NCI-H510A (cell line): ENCODE measurements around the gene SLC1A3.

Experiments
- DNase-seq: peaks from one replicate; lab custom pipeline; 2025; lab: John Stamatoyannopoulos, UW

SLC1A3 gene

DNA sequence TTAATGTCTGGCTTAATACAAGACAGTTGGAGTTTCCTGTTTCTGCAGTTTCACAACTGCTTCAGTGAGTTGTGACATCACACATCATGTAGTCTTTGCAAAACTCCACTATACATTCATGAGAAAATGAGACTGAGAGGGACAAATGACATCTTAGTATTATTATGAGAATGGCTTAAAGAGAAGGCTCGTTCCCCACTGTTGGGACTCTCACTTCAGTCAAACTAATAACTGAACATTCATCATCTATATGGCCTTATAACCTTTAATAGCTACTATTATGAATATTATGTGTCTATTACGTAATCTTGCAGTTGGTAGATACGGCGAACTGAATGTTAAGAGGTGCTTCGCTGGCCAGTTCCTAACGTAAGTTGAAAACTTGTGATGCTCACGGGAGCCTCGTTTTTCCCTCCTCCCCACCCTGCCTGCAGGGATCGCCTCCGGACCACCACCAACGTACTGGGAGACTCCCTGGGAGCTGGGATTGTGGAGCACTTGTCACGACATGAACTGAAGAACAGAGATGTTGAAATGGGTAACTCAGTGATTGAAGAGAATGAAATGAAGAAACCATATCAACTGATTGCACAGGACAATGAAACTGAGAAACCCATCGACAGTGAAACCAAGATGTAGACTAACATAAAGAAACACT lies 79.4 kb downstream of the SLC1A3 start:
- DNase-seq, result no peak

DNA sequence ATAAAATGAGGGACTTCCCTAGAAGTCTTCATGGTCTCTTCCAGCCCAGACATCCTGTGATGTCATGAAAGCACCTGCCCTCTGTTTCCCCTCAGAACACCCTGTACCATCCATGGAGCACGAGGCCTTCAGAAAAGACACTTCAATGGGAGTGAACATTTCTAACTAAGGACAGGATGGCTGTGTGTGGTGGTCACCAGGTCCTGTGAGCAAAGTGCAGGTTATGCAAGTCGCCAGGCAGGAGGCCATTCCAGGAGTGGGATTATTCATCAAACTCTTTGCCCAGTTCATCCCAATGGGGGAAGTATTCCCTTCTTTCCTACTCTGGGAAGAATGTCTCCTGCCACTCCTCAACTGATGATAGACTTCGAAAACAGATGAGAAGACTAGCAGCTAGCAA lies 80.5 kb downstream of the SLC1A3 start:
- no peak for DNase-seq

DNA sequence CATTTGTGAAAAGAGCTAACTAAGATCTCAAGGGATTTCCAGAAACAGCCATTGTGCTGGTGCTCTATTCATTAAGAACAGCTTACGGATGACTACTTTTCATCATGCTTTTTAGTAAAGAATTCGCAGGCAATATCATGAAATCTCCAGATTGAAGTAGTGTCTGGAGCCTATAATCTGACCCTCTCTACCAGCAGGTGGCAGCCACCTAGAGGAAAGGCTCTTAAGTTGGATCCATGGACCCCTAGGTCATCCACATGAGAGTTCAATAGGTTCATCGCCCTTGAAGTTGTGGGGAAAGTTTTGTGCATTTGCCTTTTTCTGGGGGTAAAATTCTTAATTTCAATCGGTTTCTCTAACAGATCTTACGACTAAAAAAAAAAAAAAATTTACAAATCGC lies 82.3 kb downstream of the SLC1A3 start:
- no peak for DNase-seq

GRCh38 chr5:36689225-36689624 lies 82.8 kb downstream of the SLC1A3 start:
- DNase-seq, result no peak

DNA sequence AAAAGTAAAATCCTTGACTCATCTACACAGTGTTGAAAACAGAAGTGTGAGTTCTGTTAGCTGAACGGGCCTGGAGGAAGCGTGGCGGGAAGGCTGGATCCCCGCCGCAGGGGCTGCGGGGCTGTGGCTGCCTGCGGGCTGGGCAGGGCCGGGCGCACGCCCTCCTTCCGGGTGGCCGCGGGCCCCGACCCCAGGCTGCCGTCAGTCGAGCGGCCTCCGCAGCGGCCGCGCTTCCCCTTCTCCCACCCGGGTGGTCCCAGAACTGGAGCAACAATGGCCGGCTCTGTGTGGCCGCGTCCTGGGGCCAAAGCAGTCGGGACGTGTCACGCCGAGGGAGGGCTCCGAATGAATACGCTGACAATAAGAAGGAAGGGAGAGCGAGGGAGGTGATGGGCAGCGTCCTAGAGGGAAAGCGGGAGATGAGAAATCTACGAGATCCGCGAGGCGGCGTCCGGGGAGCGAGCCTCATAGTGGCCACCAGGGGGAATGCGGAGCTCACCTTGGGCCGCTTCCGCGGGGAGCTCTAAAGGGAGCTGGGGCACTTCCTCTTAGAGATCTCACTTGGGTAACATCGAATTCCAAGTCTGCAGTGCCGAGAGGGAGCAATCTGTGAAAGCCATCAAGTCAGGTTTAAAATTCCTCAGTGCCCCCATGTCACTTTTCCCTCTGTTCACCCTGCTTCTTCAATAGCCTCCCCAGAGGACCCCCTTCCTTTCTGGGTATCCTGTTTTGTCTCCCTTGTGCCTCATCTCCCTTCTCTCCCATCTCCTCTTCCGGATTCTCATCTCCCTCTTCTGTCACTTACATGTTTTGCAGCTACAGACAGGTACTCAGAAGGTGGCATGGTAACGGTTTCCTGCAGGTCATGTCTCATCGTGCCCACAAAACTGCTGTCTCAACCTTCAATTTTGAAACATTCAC lies 83.9 kb downstream of the SLC1A3 start:
- peak; percentile 63 for DNase-seq

GRCh38 chr5:36691226-36691625 lies 84.8 kb downstream of the SLC1A3 start:
- DNase-seq, result no peak

GRCh38 chr5:36691696-36692371 lies 85.4 kb downstream of the SLC1A3 start:
- DNase-seq, result no peak

- DNase-seq, result no peak
Observed at GRCh38 chr5:36692791-36693763, 86.7 kb downstream of the SLC1A3 start.

DNA sequence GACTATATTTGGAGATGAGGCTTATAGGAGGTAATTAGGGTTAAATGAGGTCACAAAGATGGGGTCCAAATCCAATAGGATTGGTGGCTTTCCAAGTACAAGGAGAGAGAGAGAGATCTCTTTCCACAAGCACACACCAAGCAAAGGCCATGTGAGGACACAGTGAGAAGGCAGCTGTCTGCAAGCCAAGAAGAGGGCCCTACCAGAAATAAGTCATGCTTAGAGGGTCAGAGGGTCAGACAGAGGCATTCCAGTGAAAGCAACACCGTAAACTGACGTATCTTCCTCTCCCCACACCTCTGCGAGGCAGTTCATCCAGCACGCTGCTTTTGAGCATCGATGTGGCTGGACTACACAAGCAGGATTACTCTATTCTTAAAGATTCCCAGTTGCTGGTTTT lies 87.9 kb downstream of the SLC1A3 start:
- no peak for DNase-seq

DNA sequence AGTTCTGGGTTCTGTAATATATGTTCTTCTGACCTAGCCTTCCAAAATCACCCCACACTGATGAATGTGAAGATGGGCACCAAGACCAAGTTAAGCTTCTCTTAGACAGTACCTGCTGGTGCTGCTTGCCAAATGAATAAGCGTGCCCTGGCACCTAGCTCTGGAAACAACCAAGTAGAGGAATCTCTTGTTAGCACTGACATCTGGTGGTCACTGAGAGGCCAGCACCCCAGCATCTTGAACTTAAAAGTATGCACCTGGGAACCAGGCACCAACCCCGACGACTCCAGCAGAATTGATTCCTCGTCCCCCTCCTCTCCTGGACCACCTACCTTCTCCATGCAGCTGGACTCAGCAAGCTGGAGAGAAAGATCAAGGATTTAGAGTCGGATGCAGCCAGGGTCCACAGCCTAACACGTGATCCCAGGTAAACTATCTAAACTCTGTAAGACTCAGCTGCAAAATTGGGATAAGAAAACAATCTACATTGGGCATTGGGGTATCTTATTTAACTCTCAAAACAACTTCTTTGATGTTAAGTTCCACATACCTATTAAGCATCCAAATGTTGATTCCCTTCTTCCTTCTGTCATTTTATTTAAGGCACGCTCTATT lies 89.8 kb downstream of the SLC1A3 start:
- no peak for DNase-seq

DNA sequence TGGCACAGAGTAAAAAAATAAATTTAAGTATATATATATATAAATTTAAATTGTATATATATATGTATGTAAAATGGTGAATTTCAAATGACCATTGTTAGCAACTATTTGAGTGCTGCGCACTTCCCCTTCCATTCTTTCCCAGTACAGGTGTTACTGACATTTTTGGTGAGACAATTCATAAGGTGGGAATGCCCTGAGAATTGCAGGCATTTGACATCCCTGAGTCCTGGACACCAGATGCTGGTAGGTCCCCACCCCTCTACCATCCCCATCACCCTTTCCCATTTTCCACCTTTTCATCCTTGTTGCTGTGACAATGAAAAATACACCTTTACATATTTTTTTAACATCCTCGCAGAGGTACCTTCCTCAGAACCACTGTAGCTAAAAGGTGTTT lies 91.6 kb downstream of the SLC1A3 start:
- DNase-seq, result no peak

DNA sequence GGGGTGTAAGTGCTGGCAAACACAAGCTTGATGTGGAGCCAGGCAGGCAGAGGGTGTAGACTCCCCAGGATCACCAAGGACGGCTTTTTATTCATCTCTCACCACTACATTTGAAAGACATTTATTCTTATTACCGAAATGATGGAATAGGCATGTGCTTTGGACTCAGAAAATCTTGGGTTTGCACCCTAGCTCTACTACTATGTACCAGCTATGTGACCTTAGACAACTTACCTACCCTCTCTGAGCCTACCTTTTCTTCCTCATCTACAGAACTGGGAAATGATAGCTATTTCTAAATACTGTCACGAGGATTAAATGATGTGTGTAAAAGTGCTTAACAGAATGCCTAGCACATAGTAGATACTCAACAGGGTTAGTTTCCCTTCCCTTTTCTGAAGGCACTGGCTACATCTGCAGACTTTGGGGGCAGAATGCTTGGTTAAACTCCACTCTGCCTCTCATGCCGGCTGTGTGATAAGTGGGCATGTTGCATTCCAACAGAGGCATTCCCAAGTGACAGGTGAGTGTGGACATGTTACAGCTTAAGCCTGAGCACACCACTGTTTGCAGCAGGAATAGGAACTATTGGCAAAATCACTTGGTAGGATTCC lies 94.8 kb downstream of the SLC1A3 start:
- no peak for DNase-seq

DNA sequence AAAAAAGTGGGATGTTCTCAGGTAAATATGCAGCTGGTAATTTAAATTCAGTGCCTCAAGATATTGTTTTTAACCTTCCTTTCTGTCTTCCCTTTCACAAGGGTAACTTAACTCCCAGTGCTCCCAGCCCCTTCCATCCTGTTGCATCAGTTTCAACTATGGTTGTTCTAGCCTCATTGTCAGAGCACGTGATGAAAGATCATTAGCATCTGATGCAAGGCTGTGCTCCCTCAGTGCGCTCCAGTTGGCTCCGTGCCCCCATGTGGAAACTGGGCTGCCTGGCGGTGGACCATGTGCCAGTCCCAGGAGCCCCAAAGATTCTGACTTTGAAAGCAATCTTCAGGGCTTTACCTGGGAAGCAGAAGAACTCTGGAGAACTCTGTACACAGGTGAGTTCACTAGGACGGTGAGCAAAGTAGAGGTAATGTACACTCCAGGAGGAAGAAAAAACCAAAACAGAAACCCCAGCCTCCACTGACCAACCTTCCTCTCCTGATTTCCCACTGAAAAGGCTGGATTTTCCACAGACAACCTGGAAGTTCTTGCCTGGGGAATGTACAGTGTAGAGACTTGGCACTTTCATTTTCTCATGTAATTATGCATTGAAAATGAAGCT lies 96.9 kb downstream of the SLC1A3 start:
- DNase-seq, result no peak

DNA sequence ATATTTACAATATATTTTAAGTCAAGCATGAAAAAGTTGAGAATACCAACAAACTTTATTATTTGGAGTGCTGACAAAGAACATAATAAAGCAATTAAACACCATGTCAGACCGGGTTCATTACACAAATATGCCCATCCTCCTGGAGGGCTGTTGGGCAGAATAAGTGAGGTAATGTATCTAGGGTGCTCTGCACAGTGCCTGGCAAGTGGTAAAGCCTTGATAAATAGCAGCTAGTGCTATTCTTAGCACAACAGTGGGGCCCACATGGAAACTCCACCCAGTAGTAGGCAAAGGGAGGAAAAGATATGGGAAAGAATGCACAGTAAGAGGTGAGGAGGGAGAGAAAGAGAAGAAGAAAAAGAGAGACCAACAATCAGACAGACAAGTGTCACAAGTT lies 97.7 kb downstream of the SLC1A3 start:
- no peak for DNase-seq

GRCh38 chr5:36705055-36705454 lies 98.6 kb downstream of the SLC1A3 start:
- DNase-seq, result no peak

- no peak for DNase-seq
Observed at GRCh38 chr5:36706662-36707061, 100.3 kb downstream of the SLC1A3 start.

- no peak for DNase-seq
Observed at GRCh38 chr5:36708996-36709395, 102.6 kb downstream of the SLC1A3 start.

GRCh38 chr5:36710039-36710438 lies 103.6 kb downstream of the SLC1A3 start:
- no peak for DNase-seq

DNA sequence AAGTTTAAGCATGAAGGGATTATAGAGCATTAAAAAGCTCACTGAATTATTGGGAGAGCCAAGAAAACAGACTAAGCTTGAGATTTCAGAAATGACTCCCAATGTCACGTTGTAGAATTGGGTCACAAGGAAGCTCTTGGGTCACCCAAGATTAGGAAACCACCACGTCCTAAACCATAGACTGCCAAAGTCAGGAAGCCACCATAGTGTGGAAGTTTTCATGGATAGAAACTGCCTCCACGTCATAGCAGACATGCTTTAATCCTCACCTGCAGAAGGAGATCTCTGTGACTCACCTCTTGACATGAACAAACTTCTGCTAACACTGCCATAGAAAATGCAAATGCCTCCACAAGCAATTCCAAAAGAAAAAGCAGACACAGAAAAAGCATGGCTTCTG lies 106.3 kb downstream of the SLC1A3 start:
- no peak for DNase-seq

DNA sequence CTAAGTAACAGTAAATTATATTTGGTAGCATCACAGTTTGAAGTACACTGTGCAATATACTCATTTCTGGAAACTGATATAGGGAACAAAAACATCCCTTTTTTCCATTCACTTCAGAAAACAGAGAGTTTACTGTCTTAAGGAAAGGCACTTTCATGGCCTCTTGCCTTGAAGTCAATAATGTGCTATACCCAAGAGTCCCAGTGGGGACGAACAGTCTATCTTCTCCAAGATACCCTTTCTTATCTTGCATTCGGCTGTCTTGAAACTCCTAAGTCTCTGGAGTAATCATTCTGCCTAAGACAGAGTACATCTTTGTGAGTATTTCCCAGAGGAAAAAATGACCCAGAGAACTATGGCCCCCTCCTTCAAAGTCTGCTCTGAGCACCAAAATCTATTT lies 107.1 kb downstream of the SLC1A3 start:
- DNase-seq, result no peak
